ENCODE results near the gene SST.

DNA sequence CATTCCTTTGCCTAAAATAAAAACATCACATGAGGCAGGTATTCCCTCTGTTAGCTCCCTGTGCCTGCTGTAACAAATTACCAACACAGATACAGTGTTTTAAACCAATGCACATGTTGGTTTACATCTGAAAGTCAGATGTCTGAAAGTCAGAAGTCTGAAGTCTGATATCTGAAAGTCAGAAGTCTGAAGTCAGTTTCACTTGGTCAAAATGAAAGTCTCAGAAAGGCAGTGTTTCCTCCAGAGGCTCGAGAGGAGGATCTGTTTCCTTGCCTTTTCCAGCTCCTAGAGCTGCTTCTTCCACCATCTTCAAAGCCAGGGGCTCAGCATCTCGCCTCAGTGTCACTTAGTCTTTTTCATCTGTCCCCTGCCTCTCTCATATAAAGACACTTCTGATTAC, 22.0 kb downstream of the SST start:
- TF ChIP-seq, protein P1, sequence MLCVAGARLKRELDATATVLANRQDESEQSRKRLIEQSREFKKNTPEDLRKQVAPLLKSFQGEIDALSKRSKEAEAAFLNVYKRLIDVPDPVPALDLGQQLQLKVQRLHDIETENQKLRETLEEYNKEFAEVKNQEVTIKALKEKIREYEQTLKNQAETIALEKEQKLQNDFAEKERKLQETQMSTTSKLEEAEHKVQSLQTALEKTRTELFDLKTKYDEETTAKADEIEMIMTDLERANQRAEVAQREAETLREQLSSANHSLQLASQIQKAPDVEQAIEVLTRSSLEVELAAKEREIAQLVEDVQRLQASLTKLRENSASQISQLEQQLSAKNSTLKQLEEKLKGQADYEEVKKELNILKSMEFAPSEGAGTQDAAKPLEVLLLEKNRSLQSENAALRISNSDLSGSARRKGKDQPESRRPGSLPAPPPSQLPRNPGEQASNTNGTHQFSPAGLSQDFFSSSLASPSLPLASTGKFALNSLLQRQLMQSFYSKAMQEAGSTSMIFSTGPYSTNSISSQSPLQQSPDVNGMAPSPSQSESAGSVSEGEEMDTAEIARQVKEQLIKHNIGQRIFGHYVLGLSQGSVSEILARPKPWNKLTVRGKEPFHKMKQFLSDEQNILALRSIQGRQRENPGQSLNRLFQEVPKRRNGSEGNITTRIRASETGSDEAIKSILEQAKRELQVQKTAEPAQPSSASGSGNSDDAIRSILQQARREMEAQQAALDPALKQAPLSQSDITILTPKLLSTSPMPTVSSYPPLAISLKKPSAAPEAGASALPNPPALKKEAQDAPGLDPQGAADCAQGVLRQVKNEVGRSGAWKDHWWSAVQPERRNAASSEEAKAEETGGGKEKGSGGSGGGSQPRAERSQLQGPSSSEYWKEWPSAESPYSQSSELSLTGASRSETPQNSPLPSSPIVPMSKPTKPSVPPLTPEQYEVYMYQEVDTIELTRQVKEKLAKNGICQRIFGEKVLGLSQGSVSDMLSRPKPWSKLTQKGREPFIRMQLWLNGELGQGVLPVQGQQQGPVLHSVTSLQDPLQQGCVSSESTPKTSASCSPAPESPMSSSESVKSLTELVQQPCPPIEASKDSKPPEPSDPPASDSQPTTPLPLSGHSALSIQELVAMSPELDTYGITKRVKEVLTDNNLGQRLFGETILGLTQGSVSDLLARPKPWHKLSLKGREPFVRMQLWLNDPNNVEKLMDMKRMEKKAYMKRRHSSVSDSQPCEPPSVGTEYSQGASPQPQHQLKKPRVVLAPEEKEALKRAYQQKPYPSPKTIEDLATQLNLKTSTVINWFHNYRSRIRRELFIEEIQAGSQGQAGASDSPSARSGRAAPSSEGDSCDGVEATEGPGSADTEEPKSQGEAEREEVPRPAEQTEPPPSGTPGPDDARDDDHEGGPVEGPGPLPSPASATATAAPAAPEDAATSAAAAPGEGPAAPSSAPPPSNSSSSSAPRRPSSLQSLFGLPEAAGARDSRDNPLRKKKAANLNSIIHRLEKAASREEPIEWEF (IDR thresholded peaks at IDR 0.05; ENCODE audit: insufficient replicate concordance, low read depth, low read length): no peak
- TF ChIP-seq POLR2AphosphoS5 (IDR thresholded peaks at IDR 0.05; ENCODE audit: low read length) (no peak), POLR2A (IDR thresholded peaks at IDR 0.05; ENCODE audit: low read depth, low read length) (no peak), CEBPB (IDR thresholded peaks at IDR 0.05; ENCODE audit: borderline replicate concordance in 1 of 2, low read depth in 2 of 2, low read length in 2 of 2) (no peak), ZNF274 (IDR thresholded peaks at IDR 0.05; ENCODE audit: insufficient read depth, insufficient read length) (no peak), EZH2 (IDR thresholded peaks at IDR 0.05; ENCODE audit: borderline replicate concordance, control insufficient read depth, low read depth, low read length) (no peak), GABPA (IDR thresholded peaks at IDR 0.05; ENCODE audit: low read depth) (no peak), BRCA1 (IDR thresholded peaks at IDR 0.05; ENCODE audit: low read depth, low read length) (no peak), MTA3 (IDR thresholded peaks at IDR 0.05; ENCODE audit: borderline replicate concordance, low read length) (no peak), NKRF (conservative IDR thresholded peaks at IDR 0.05) (no peak), NR2C2 (IDR thresholded peaks at IDR 0.05; ENCODE audit: borderline replicate concordance, control insufficient read depth, insufficient read length, low read depth) (no peak)
- TF ChIP-seq, protein P2, sequence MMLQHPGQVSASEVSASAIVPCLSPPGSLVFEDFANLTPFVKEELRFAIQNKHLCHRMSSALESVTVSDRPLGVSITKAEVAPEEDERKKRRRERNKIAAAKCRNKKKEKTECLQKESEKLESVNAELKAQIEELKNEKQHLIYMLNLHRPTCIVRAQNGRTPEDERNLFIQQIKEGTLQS (IDR thresholded peaks at IDR 0.05; ENCODE audit: borderline replicate concordance, extremely low read depth, low read depth, low read length): no peak
- TF ChIP-seq, protein P3, sequence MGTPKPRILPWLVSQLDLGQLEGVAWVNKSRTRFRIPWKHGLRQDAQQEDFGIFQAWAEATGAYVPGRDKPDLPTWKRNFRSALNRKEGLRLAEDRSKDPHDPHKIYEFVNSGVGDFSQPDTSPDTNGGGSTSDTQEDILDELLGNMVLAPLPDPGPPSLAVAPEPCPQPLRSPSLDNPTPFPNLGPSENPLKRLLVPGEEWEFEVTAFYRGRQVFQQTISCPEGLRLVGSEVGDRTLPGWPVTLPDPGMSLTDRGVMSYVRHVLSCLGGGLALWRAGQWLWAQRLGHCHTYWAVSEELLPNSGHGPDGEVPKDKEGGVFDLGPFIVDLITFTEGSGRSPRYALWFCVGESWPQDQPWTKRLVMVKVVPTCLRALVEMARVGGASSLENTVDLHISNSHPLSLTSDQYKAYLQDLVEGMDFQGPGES (IDR thresholded peaks at IDR 0.05): no peak

Measured in GM12878 (cell line).